Endothelial cell of umbilical vein (primary cell): ENCODE data around the gene SPDYE1. TPM values are rescaled to one million over a fixed set of nuclear protein-coding genes. Genes with fewer than 3 reads are reported as not detected.
"Not testable (repeated sequence)": the region's sequence is repeated elsewhere in the genome, so short reads cannot be mapped to it uniquely, and the experiment has no call there.

Source experiments
- Bru-seq: library from RNA; stranded (reverse); fragments of 400-500 nt; gene quantifications from one replicate; lab custom pipeline; 2021; lab: Mats Ljungman, UMichigan
- BruChase-seq, 2 experiments: library from RNA; stranded (reverse); fragments of 400-500 nt; gene quantifications; one replicate each; lab custom pipeline; 2021; lab: Mats Ljungman, UMichigan
- BruUV-seq: library from RNA; stranded (reverse); fragments of 400-500 nt; replicated peaks from 2 replicates; lab custom pipeline; 2021; lab: Mats Ljungman, UMichigan
- CTCF ChIA-PET: fragments of 300-600, 350-600 bp; sonication (Branson Sonifier 250); formaldehyde crosslinking; loops from one replicate; lab custom pipeline; 2021; ENCODE audit warnings: antibody characterized with exemption, inconsistent platforms; lab: Charles Lee
- POLR2A ChIA-PET: fragments of 300-600, 350-600 bp; sonication (Branson Sonifier 250); formaldehyde crosslinking; loops from one replicate; lab custom pipeline; 2021; ENCODE audit warnings: antibody characterized with exemption, inconsistent platforms; lab: Charles Lee
- DNase-seq: peaks from one replicate; pipeline ENCODE4 v3.0.0-alpha.2; 2011; ENCODE audit warnings: low read depth, low spot score
- FAIRE-seq: peaks from 2 replicates; lab custom pipeline; 2011; peaks lifted over from hg19 to GRCh38; lab: Jason Lieb, UNC
- H2AFZ ChIP-seq: 2 replicates; pipeline ENCODE4 v1.6.0; 2012; ENCODE audit warnings: low read depth, low read length, control low read depth, inconsistent platforms
- H3K27ac ChIP-seq: 2 replicates; pipeline ENCODE4 v1.5.1; 2011; ENCODE audit warnings: low read depth, mild to moderate bottlenecking, control low read depth, low read length, moderate library complexity; ENCODE audit not compliant: insufficient read depth
- H3K27me3 ChIP-seq, 2 experiments: 2 replicates each; pipeline versions ENCODE4 v1.6.0 to v1.6.1; 2011; ENCODE audit warnings: low read length in 2 of 2, mixed read lengths in 1 of 2; ENCODE audit not compliant: control insufficient read depth in 2 of 2, insufficient read depth in 2 of 2
- H3K36me3 ChIP-seq, 2 experiments: 2 replicates in 1 of 2; 3 replicates in 1 of 2; pipeline ENCODE4 v1.5.1; 2011; ENCODE audit warnings: low read length in 2 of 2, mild to moderate bottlenecking in 1 of 2, moderate library complexity in 1 of 2; ENCODE audit not compliant: control insufficient read depth in 2 of 2, insufficient read depth in 2 of 2; ENCODE audit errors: extremely low read depth in 1 of 2
- H3K4me1 ChIP-seq: 3 replicates; pipeline ENCODE4 v1.5.1; 2011; ENCODE audit warnings: mild to moderate bottlenecking, low read length; ENCODE audit not compliant: control insufficient read depth, insufficient read depth; ENCODE audit errors: extremely low read depth
- H3K4me2 ChIP-seq: 2 replicates; pipeline ENCODE4 v1.6.1; 2011; ENCODE audit warnings: low read length, control low read depth, mixed read lengths; ENCODE audit not compliant: insufficient read depth
- H3K4me3 ChIP-seq, 3 experiments: fragments of 200-600 bp in 1 of 3; sonication (generic), shearing (Covaris generic) in 1 of 3; replicated peaks in 1 of 3; 2 replicates each; pipeline ENCODE4 v1.5.1; 2011 to 2016; ENCODE audit warnings: control low read depth in 3 of 3, low read length in 3 of 3, mild to moderate bottlenecking in 2 of 3, inconsistent platforms in 1 of 3, low read depth in 1 of 3, moderate library complexity in 1 of 3; ENCODE audit not compliant: insufficient read depth in 1 of 3
- H3K79me2 ChIP-seq: 2 replicates; pipeline ENCODE4 v1.6.0; 2012; ENCODE audit warnings: low read length, inconsistent platforms; ENCODE audit not compliant: control insufficient read depth, insufficient read depth
- H3K9ac ChIP-seq: replicated peaks from 2 replicates; pipeline ENCODE3; 2011; ENCODE audit warnings: low read length, control low read depth; ENCODE audit not compliant: insufficient read depth; ENCODE audit errors: extremely low read depth
- H3K9me1 ChIP-seq: replicated peaks from 3 replicates; pipeline ENCODE4 v1.6.0; 2011; ENCODE audit warnings: mild to moderate bottlenecking, low read length; ENCODE audit not compliant: control insufficient read depth, insufficient read depth; ENCODE audit errors: extremely low read depth
- H3K9me3 ChIP-seq: replicated peaks from 2 replicates; pipeline ENCODE4 v1.5.1; 2012; ENCODE audit warnings: low read length, inconsistent platforms; ENCODE audit not compliant: control insufficient read depth, insufficient read depth
- H4K20me1 ChIP-seq: replicated peaks from 2 replicates; pipeline ENCODE3; 2011; ENCODE audit warnings: mild to moderate bottlenecking, low read length; ENCODE audit not compliant: control insufficient read depth, insufficient read depth; ENCODE audit errors: extremely low read depth
- CTCF ChIP-seq, 2 donors: IDR thresholded peaks; 1 replicate in 1 of 2; 2 replicates in 1 of 2; pipeline ENCODE4 v1.5.1; 2011; ENCODE audit warnings: low read length in 2 of 2, mild to moderate bottlenecking in 2 of 2, moderate library complexity in 2 of 2, control low read depth in 1 of 2, inconsistent platforms in 1 of 2, low read depth in 1 of 2; ENCODE audit not compliant: insufficient read depth in 1 of 2; ENCODE audit errors: extremely low read depth in 1 of 2
- EZH2 ChIP-seq: IDR thresholded peaks from 2 replicates; pipeline ENCODE4 v1.6.1; 2012; ENCODE audit warnings: borderline replicate concordance, low read depth, mild to moderate bottlenecking, moderate library complexity, low read length, inconsistent platforms; ENCODE audit not compliant: severe bottlenecking
- FOS ChIP-seq: IDR thresholded peaks from 2 replicates; pipeline ENCODE4 v1.6.1; 2011; ENCODE audit warnings: mild to moderate bottlenecking, low read length, moderate library complexity, borderline replicate concordance; ENCODE audit not compliant: insufficient read depth
- GATA2 ChIP-seq: IDR thresholded peaks from 2 replicates; pipeline ENCODE4 v1.7.0; 2011; ENCODE audit warnings: low read depth, mild to moderate bottlenecking, moderate library complexity, mixed read lengths, low read length; ENCODE audit not compliant: insufficient read length, insufficient read depth
- JUN ChIP-seq: IDR thresholded peaks from 2 replicates; pipeline ENCODE4 v1.6.1; 2011; ENCODE audit warnings: borderline replicate concordance, low read depth; ENCODE audit not compliant: insufficient read length, insufficient read depth
- MAX ChIP-seq: IDR thresholded peaks from 2 replicates; pipeline ENCODE4 v1.6.1; 2011; ENCODE audit not compliant: insufficient read depth, insufficient read length
- MYC ChIP-seq: IDR thresholded peaks from one replicate; pipeline ENCODE4 v1.6.1; 2011; ENCODE audit warnings: mild to moderate bottlenecking, low read depth, low read length
- POLR2A ChIP-seq: IDR thresholded peaks from 2 replicates; pipeline ENCODE4 v1.6.1; 2012; ENCODE audit warnings: low read depth, mild to moderate bottlenecking, control low read depth, low read length
- POLR2AphosphoS5 ChIP-seq: IDR thresholded peaks from 2 replicates; pipeline ENCODE4 v1.6.1; 2012; ENCODE audit warnings: low read depth, mild to moderate bottlenecking, control low read depth, low read length, moderate library complexity; ENCODE audit not compliant: insufficient read depth
- dilution Hi-C: fragments of 300-500 bp; cut with MboI; formaldehyde crosslinking; loops from one replicate; pipeline ENCODE4 v1.15.0; 2019; ENCODE audit warnings: low sequenced_read_pairs; ENCODE audit not compliant: extremely low pct_ligation_motif_present
- intact Hi-C: fragments of 100-400 bp; cut with micrococcal nuclease; formaldehyde crosslinking; loops from one replicate; pipeline ENCODE4 v1.10.0; 2022
- long read RNA-seq: library from polyadenylated mRNA; stranded (forward); transcript quantifications from one replicate; pipeline ENCODE4 v2.0.0, GENCODE V29; 2021
- polyA minus RNA-seq, 3 experiments: library from RNA; depleted of rRNA, polyadenylated mRNA; stranded (reverse); fragments of >200 nt; gene quantifications; 1 replicate in 1 of 3; 2 replicates in 2 of 3; pipeline ENCODE4 v1.2.3, GENCODE V29; 2011
- polyA plus RNA-seq, 4 experiments: library from polyadenylated mRNA; depleted of rRNA in 3 of 4; stranded (reverse) in 3 of 4; unstranded in 1 of 4; fragments of >200 nt; gene quantifications; 2 replicates each; pipeline versions ENCODE4 v1.2.1 to v1.2.3, GENCODE V29; 2011 to 2012; ENCODE audit warnings: missing spikeins in 1 of 4
- total RNA-seq: library from RNA; stranded (reverse); gene quantifications from 2 replicates; pipeline ENCODE4 v1.2.3, GENCODE V29; 2021

The SPDYE1 gene
- total RNA-seq (0.12 TPM in 1 of 2 replicates, not detected in the other), polyA plus RNA-seq (not detected in 2 replicates), polyA minus RNA-seq (not detected in 2 replicates), Bru-seq, nascent RNA (not detected), BruChase-seq, experiment 1, labeled RNA remaining after a 6-hour chase (percentile 9 among the genes with signal in this experiment), BruChase-seq, experiment 2, labeled RNA remaining after a 2-hour chase (not detected)
- not detected in 2 replicates for polyA plus RNA-seq (2011; cell fraction: cytosol; rRNA removed)
- polyA plus RNA-seq (2011; cell fraction: nucleus; rRNA removed): not detected in 2 replicates
- 0.15 TPM in 1 of 2 replicates, not detected in the other for polyA plus RNA-seq (2012)
- not detected for polyA minus RNA-seq (2011; cell fraction: cytosol; rRNA and poly(A)+ RNA removed)
- not detected in 2 replicates for polyA minus RNA-seq (2011; cell fraction: nucleus; rRNA and poly(A)+ RNA removed)
- long read RNA-seq, partial matches to known transcripts: 0 of 22 reads
- long read RNA-seq, other reads (novel, unspliced or antisense): 22 of 22 reads

DNA sequence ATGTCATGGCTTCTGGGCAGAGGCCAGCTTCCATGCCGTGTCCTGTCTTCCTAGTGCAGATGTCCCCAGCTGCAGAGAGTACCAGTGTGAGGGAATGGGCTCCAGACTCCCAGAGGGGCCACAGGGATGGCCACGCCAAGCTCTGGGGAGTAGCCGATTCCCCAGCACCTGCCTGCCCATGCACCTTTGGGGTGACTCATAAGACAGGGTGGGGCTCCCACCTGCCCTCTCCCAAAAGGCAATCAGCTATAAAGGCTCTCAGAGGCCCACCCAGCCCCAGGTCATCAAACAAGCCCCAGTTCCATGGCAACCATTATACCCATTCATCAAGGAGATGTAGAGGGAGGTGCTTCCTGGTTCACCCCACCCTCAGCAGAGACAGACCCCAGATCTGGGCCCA lies at the start of gene SPDYE1:
SPDYE1 (plus strand) TSS at position 366 of the 400 bp plus-strand sequence. CDS start 2,053 bp downstream, outside the sequence.
- H3K4me1 ChIP-seq, CTCF ChIA-PET, POLR2A ChIA-PET, H3K9me3 ChIP-seq, FAIRE-seq, H3K27ac ChIP-seq, H3K9ac ChIP-seq, H3K36me3 ChIP-seq, H3K9me1 ChIP-seq, H3K4me2 ChIP-seq, dilution Hi-C loops, DNase-seq, H3K27me3 ChIP-seq, H3K4me3 ChIP-seq, intact Hi-C loops, BruUV-seq, H2AFZ ChIP-seq, H4K20me1 ChIP-seq, H3K79me2 ChIP-seq: not testable (repeated sequence)

GRCh38 chr7:43952028-43952427 lies 45.7 kb upstream of the SPDYE1 start:
- FAIRE-seq (no peak), DNase-seq (no peak)
- H3K36me3 ChIP-seq: peaks cover 0 to 2% of the 10 kb centered on the region in 2 experiments
- intact Hi-C loops (loop anchor here (5.0 kb wide), 1 partner anchor 225 kb away; the partner anchor contains the start of gene COA1), dilution Hi-C loops (no loop called here)
- no peaks in the 10 kb centered on the region for H3K9me1 ChIP-seq
- POLR2A ChIA-PET: no interaction called here
- no peak overlapping the region for H3K4me3 ChIP-seq
- CTCF ChIA-PET: no interaction called here
- no peak overlapping the region for H2AFZ ChIP-seq
- no peak overlapping the region for H3K4me2 ChIP-seq
- H3K79me2 ChIP-seq: no peaks in the 10 kb centered on the region
- H3K4me1 ChIP-seq: peaks cover 4% of the 10 kb centered on the region
- H3K9ac ChIP-seq: no peak overlapping the region
- H3K27me3 ChIP-seq: no peaks in the 10 kb centered on the region
- no peak overlapping the region for H3K27ac ChIP-seq
- no peaks in the 10 kb centered on the region for H3K9me3 ChIP-seq
- H4K20me1 ChIP-seq: no peaks in the 10 kb centered on the region
- BruUV-seq: no TSS peak
- TF ChIP-seq GATA2 (no peak), POLR2AphosphoS5 (no peak), CTCF (IDR thresholded peaks at IDR 0.05; ENCODE audit: extremely low read depth in 1 of 2, insufficient read depth in 1 of 2, low read depth in 1 of 2, low read length in 2 of 2) (no peak), MAX (no peak), POLR2A (no peak), FOS (no peak), MYC (no peak), EZH2 (no peak), JUN (no peak)
